Bronchial epithelial cell (primary cell): Measurements from ENCODE around the gene PLEKHJ1. TPM values are rescaled to one million over a fixed set of nuclear protein-coding genes. Genes with fewer than 3 reads are reported as not detected.

Experiments
- DNase-seq: peaks from one replicate; pipeline ENCODE4 v3.0.0-alpha.2; 2010; ENCODE audit warnings: low read depth
- FAIRE-seq: peaks from 2 replicates; lab custom pipeline; 2011; peaks lifted over from hg19 to GRCh38; lab: Jason Lieb, UNC
- H3K27me3 ChIP-seq: 2 replicates; pipeline ENCODE4 v1.5.1; 2011; ENCODE audit warnings: low read length; ENCODE audit not compliant: control insufficient read depth, insufficient read depth
- H3K36me3 ChIP-seq: 2 replicates; pipeline ENCODE4 v1.5.1; 2011; ENCODE audit warnings: low read length; ENCODE audit not compliant: control insufficient read depth, insufficient read depth
- H3K4me3 ChIP-seq: 2 replicates; pipeline ENCODE4 v1.5.1; 2011; ENCODE audit warnings: mild to moderate bottlenecking, low read depth, low read length, control low read depth
- total RNA-seq: library from RNA; depleted of rRNA; stranded (reverse); fragments of >200 nt; gene quantifications from 2 replicates; pipeline ENCODE4 v1.2.1, GENCODE V29; 2014
- TF ChIP-seq, protein P1 (sequence below): IDR thresholded peaks from 2 replicates; pipeline ENCODE4 v1.5.1; 2011; ENCODE audit warnings: mild to moderate bottlenecking, moderate library complexity, low read length, control low read depth, inconsistent platforms; ENCODE audit not compliant: insufficient read depth, severe bottlenecking

The PLEKHJ1 gene
- total RNA-seq, 1 donor from 2014 or later = 59.8 TPM

DNA sequence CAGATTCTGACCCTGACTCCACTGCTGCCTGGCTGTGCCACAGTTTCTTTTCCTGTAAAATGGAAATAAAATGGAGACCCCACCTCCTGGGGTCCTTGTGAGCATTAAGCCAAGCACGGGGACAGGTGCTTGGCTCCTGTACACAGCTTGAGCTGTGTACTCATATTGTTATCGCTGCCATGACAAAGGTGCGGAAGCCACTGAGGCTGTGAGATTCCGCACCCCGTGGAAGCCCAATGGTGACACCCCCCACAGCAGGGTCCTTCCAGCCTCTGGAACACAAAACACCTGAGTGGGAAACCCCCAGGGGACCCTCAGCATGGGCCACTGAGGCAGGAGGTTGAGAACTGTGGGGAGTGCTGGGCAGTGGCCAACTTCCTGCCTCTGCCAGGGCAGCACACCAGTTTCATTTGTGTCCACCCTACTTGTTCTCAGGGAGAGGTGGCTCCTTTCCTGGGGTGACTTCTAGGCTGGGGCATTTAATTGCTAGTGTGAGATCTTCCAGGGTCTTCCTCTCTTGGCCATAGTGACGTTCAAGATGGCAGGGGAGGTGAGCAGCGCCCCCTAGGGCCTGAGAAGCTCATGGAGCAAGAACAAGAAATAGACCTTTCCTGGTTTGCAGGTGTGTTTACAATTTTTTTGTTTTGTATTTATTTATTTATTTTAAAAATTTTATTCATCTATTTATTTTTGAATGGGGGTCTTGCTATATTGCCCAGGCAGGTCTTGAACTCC, 25.5 kb upstream of the PLEKHJ1 start:
- no peak for FAIRE-seq
- H3K27me3 ChIP-seq = no peaks in the 10 kb centered on the region
- no peak for DNase-seq
- H3K36me3 ChIP-seq = no peaks in the 10 kb centered on the region
- TF ChIP-seq, protein P1, sequence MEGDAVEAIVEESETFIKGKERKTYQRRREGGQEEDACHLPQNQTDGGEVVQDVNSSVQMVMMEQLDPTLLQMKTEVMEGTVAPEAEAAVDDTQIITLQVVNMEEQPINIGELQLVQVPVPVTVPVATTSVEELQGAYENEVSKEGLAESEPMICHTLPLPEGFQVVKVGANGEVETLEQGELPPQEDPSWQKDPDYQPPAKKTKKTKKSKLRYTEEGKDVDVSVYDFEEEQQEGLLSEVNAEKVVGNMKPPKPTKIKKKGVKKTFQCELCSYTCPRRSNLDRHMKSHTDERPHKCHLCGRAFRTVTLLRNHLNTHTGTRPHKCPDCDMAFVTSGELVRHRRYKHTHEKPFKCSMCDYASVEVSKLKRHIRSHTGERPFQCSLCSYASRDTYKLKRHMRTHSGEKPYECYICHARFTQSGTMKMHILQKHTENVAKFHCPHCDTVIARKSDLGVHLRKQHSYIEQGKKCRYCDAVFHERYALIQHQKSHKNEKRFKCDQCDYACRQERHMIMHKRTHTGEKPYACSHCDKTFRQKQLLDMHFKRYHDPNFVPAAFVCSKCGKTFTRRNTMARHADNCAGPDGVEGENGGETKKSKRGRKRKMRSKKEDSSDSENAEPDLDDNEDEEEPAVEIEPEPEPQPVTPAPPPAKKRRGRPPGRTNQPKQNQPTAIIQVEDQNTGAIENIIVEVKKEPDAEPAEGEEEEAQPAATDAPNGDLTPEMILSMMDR = peak; percentile 60
- H3K4me3 ChIP-seq = no peak overlapping the region

DNA sequence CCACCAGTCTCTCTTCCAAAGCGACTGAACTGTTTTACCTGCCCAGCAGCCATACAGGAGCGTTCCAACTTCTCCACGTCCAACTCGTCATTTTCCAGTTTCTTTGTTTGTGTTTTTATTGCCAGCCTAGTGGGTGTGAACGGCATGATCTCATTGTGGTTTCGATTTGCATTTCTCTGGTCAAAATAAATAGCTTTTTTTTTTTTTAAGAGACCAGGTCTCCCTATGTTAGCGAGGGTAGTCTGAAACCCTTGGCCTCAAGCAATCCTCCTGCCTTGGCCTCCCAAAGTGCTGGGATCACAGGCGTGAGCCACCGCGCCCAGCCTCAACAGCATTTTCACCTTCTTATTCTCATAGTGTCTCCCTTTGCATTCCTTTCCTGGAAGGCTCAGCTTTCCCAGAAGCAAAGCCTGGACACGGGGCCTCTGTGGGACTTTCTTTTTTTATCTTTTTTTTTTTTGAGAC, 24.2 kb upstream of the PLEKHJ1 start:
- Histone ChIP-seq H3K27me3 (no peaks in the 10 kb centered on the region), H3K4me3 (no peak overlapping the region), H3K36me3 (no peaks in the 10 kb centered on the region)
- DNase-seq = peak; percentile 50
- FAIRE-seq = no peak
- TF ChIP-seq, protein P1 = no peak

DNA sequence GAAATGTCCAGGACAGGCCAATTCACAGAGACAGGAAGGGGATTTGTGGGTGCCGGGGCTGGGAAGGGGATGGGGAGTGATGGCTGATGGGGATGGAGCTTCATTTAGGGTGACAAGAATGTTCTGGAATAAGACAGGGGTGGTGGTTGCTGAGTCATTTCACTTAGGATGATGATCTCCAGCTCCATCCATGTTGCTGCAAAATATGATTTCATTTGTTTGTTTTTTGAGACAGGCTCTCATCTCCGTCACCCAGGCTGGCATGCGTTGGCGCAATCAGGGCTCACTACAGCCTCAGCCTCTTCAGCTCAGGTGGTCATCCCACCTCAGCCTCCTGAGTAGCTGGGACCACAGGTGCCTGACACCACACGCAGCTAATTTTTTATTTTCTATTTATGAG, 23.2 kb upstream of the PLEKHJ1 start:
- Histone ChIP-seq H3K27me3 (no peaks in the 10 kb centered on the region), H3K4me3 (no peak overlapping the region), H3K36me3 (no peaks in the 10 kb centered on the region)
- DNase-seq (peak; percentile 64), FAIRE-seq (no peak)
- TF ChIP-seq, protein P1 = no peak

DNA sequence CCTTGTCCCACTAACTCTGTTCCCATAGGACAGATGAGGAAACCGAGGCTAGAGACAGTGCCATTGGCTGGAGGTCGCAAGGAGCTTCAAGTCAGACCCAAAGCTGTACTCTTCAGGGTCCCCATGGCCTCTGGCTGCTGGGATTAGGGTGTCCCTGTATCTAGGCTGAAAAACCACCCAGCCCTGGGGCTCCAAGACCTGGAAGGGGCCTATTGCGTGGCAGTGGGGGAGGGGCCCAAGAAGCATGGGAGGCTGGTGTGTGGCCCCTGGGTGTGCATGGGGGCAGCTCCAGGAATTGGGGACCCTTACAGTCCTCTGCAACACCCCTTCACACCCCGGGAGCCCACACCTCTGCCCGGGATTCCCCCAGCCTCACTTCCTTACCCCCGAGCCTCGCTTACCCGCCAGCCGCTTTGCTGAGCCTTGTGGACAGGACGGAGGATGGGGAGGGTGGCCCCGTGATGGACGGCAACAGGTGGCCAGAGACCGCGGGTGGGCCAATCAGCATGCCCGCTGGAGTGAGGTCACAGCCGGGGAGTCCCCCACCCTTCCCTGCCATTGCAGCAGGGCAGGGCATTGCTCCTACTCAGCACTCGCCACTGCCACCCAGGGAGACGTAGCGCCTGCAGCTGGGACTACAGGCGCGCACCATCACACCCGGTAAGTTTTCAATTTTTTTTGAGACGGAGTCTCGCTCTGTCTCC, 20.0 kb upstream of the PLEKHJ1 start, which contains the start of gene JSRP1:
Gene JSRP1 (minus strand): TSS at position 436 of the 704 bp plus-strand sequence. CDS start 1,103 bp downstream, outside the sequence.
- Histone ChIP-seq H3K27me3 (peaks cover 21% of the 10 kb centered on the region), H3K36me3 (no peaks in the 10 kb centered on the region), H3K4me3 (no peak within 1 kb of the TSS)
- FAIRE-seq = no peak
- TF ChIP-seq, protein P1 = no peak
- DNase-seq = no peak

DNA sequence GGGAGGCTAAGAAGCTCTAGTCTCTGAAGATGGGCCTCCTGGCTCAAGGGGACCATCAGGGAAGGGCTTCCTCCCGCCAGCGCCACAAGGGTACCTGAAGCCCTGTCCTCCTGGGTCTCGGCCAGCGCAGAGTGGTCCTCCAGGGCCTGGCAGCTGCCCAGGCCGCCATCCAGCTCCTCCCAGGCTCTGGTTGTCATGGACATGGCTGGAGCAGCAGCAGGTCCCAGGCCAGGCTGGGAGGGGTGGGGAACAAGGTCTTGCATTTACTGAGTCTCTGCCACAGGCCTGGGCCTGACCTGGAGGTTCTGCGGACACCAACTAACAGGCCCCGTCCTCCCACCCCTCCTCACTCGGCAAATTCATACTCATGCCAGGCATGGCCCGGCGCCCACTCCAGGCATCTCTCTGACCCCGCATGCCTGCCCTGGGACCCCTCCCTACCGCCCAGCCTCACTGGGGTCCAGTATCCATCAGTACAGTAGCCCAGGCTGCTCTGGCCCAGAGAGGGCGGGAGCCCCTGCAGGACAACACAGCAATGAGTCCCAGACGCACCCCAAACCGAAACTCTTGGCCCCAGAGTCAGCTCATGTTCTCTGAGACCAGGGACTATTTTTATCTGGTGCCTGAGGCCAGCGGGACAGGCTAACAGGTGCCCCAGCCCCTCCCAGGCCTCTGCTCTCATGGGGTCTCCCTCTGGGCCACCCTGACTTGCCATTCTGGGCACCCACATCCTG, 19.1 kb upstream of the PLEKHJ1 start:
- Histone ChIP-seq H3K27me3 (peaks cover 25% of the 10 kb centered on the region), H3K36me3 (no peaks in the 10 kb centered on the region), H3K4me3 (no peak overlapping the region)
- TF ChIP-seq, protein P1 = no peak
- no peak for DNase-seq
- FAIRE-seq = no peak
